Measurements from ENCODE around the gene RAD17. TPM values are rescaled to one million over a fixed set of nuclear protein-coding genes. Genes with fewer than 3 reads are reported as not detected.
A peak's percentile ranks its signal among the peaks of the same experiment; 100 is the strongest.
"Not testable (repeated sequence)": the region's sequence is repeated elsewhere in the genome, so short reads cannot be mapped to it uniquely, and the experiment has no call there.

Gene RAD17
- total and polyA plus RNA-seq, 4 donors, result 6.0 to 14.5 (median 11.8) TPM

DNA sequence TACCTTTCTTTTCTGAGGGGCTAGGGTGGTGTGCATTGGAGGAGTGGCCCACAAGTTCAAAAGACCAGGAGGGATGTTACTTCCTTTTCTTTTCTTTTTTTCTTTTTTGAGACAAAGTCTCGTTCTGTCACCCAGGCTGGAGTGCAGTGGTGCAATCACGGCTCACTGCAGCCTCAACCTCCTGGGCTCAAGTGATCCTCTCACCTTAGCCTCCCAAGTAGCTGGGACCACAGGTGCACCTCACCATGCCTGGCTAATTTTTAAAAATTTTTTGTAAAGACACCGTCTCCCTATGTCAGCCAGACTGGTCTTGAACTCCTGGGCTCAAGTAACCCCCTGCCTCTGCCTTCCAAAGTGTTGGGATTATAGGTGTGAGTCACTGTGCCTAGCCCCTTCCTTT lies 83.9 kb downstream of the RAD17 start:
- not testable (repeated sequence) for H3K9me3 ChIP-seq (ENCODE audit: control insufficient read depth in 4 of 4, low read length in 3 of 4); H3K4me3 ChIP-seq (ENCODE audit: low read depth in 1 of 3, low read length in 3 of 3); DNase-seq (ENCODE audit: low spot score); H3K9ac ChIP-seq (ENCODE audit: low read depth in 1 of 2, low read length in 2 of 2); H3K27me3 ChIP-seq (ENCODE audit: control insufficient read depth in 4 of 4, insufficient read depth in 4 of 4, low read length in 3 of 4); H3K36me3 ChIP-seq (ENCODE audit: control insufficient read depth in 4 of 4, insufficient read depth in 3 of 4, low read depth in 1 of 4, low read length in 3 of 4)
- 71% methylated on average over 3 of the region's 3 CpGs for WGBS
- peak overlapping the region; percentile 32 to 93 for H3K27ac ChIP-seq (ENCODE audit: low read depth in 1 of 2, low read length in 2 of 2)
- H3K4me1 ChIP-seq (ENCODE audit: control insufficient read depth in 4 of 4, insufficient read depth in 4 of 4, low read length in 3 of 4), result peaks cover 4 to 34% (median 20%) of the 10 kb centered on the region in 4 donors

DNA sequence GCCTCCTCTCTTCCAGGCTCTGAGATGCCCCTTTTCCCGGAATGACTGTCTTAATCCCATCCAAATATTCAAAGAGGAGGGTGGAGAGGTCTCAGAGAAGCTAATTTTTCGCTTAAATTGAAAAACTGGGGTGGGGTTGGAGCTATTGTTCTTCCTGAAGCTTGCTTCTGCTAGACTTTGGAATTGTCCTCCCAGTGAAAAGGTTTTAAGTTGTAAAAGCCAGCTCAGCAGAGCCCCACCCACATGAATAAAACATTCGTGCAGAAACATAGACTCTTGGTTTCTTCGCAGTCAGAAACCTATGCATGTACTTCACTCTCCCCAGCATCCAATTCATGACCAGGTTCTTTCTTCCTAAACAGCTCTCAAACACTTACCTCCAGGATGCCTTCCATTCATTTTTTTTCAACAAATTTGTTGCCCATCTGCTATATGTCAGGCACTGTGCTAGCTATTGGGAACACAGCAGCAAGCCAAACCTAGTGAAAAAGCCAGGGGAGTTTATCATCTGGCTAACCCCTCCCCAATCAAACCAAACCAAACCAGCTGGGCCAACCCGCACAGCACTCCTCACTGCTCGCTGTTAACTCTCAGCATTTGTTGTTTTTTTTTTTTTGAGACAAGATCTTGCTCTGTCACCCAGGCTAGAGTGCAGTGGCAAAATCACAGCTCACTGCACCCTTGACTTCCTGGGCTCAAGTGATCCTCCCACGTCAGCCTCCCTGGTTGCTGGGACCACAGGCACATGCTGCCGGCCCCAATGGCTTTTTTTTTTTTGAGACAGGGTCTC lies 85.0 kb downstream of the RAD17 start:
- 32% methylated on average over 8 of the region's 8 CpGs for WGBS
- Histone ChIP-seq H3K4me3 (ENCODE audit: low read depth in 1 of 3, low read length in 3 of 3) (peak overlapping the region in 1 of 3 donors; percentile 3), H3K9ac (ENCODE audit: low read depth in 1 of 2, low read length in 2 of 2) (peak overlapping the region; percentile 61 to 65), H3K9me3 (ENCODE audit: control insufficient read depth in 4 of 4, low read length in 3 of 4) (no peaks in the 10 kb centered on the region), H3K36me3 (ENCODE audit: control insufficient read depth in 4 of 4, insufficient read depth in 3 of 4, low read depth in 1 of 4, low read length in 3 of 4) (no peaks in the 10 kb centered on the region), H3K27me3 (ENCODE audit: control insufficient read depth in 4 of 4, insufficient read depth in 4 of 4, low read length in 3 of 4) (no peaks in the 10 kb centered on the region), H3K27ac (ENCODE audit: low read depth in 1 of 2, low read length in 2 of 2) (peak overlapping the region; percentile 82 to 86), H3K4me1 (ENCODE audit: control insufficient read depth in 4 of 4, insufficient read depth in 4 of 4, low read length in 3 of 4) (peaks cover 4 to 34% (median 20%) of the 10 kb centered on the region in 4 donors)
- TF ChIP-seq, protein P1, sequence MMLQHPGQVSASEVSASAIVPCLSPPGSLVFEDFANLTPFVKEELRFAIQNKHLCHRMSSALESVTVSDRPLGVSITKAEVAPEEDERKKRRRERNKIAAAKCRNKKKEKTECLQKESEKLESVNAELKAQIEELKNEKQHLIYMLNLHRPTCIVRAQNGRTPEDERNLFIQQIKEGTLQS (IDR thresholded peaks at IDR 0.05), result no peak
- TF ChIP-seq SP1 (IDR thresholded peaks at IDR 0.05) (peak; percentile 37), TAF1 (conservative IDR thresholded peaks at IDR 0.05) (peak; percentile 43), RXRA (IDR thresholded peaks at IDR 0.05) (peak in 1 of 2 donors; percentile 19), FOXA2 (IDR thresholded peaks at IDR 0.05) (no peak), MAX (IDR thresholded peaks at IDR 0.05) (peak; percentile 27), RAD21 (IDR thresholded peaks at IDR 0.05) (peak in 1 of 2 donors; percentile 33)
- no peak for DNase-seq (ENCODE audit: low spot score)

DNA sequence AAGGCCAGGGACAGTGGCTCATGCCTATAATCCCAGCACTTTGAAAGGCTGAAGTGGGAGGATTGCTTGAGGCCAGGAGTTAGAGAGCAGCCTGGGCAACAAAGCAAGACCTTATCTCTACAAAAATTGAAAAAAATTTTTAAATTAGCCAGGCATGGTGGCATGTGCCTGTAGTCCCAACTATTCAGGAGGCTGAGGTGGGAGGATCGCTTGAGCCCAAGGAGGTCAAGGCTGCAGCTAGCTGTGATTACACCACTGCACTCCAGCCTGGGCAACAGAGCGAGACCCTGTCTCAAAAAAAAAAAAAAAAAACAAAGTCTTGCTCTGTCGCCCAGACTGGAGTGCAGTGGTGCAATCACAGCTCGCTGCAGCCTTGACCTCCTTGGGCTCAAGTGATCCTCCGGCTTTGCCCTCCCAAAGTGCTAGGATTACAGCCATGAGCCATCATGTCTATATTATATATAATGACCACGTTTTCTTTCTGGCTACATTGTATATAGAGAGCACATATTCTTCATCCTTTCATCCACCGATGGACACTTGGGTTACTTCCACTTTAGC lies 85.9 kb downstream of the RAD17 start:
- H3K27ac ChIP-seq (ENCODE audit: low read depth in 1 of 2, low read length in 2 of 2), result peak overlapping the region; percentile 82 to 86
- 64% methylated on average over 7 of the region's 7 CpGs for WGBS

GRCh38 chr5:69462170-69462569 lies 92.6 kb downstream of the RAD17 start:
- Histone ChIP-seq H3K27ac (ENCODE audit: low read depth in 1 of 2, low read length in 2 of 2) (no peak overlapping the region), H3K36me3 (ENCODE audit: control insufficient read depth in 4 of 4, insufficient read depth in 3 of 4, low read depth in 1 of 4, low read length in 3 of 4) (no peaks in the 10 kb centered on the region), H3K4me3 (ENCODE audit: low read depth in 1 of 3, low read length in 3 of 3) (no peak overlapping the region), H3K27me3 (ENCODE audit: control insufficient read depth in 4 of 4, insufficient read depth in 4 of 4, low read length in 3 of 4) (no peaks in the 10 kb centered on the region), H3K4me1 (ENCODE audit: control insufficient read depth in 4 of 4, insufficient read depth in 4 of 4, low read length in 3 of 4) (no peaks in the 10 kb centered on the region), H3K9ac (ENCODE audit: low read depth in 1 of 2, low read length in 2 of 2) (no peak overlapping the region), H3K9me3 (ENCODE audit: control insufficient read depth in 4 of 4, low read length in 3 of 4) (no peaks in the 10 kb centered on the region)
- no peak for DNase-seq (ENCODE audit: low spot score)
- TF ChIP-seq SP1 (IDR thresholded peaks at IDR 0.05), result no peak
- TF ChIP-seq HNF4G (IDR thresholded peaks at IDR 0.05), result no peak
- no peak for TF ChIP-seq NR2F2 (IDR thresholded peaks at IDR 0.05)
- TF ChIP-seq, protein P2, sequence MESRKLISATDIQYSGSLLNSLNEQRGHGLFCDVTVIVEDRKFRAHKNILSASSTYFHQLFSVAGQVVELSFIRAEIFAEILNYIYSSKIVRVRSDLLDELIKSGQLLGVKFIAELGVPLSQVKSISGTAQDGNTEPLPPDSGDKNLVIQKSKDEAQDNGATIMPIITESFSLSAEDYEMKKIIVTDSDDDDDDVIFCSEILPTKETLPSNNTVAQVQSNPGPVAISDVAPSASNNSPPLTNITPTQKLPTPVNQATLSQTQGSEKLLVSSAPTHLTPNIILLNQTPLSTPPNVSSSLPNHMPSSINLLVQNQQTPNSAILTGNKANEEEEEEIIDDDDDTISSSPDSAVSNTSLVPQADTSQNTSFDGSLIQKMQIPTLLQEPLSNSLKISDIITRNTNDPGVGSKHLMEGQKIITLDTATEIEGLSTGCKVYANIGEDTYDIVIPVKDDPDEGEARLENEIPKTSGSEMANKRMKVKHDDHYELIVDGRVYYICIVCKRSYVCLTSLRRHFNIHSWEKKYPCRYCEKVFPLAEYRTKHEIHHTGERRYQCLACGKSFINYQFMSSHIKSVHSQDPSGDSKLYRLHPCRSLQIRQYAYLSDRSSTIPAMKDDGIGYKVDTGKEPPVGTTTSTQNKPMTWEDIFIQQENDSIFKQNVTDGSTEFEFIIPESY (IDR thresholded peaks at IDR 0.05), result no peak
- no peak for TF ChIP-seq HNF4A (conservative IDR thresholded peaks at IDR 0.05)
- no peak for TF ChIP-seq JUND (IDR thresholded peaks at IDR 0.05)
- no peak for TF ChIP-seq GABPA (IDR thresholded peaks at IDR 0.05 in 1 of 2, conservative IDR thresholded peaks at IDR 0.05 in 1 of 2)
- no peak for TF ChIP-seq MAX (IDR thresholded peaks at IDR 0.05)
- TF ChIP-seq FOXA2 (IDR thresholded peaks at IDR 0.05), result no peak
- WGBS, result 100% methylated on average over 1 of the region's 1 CpG

More for the DNA sequence above, 85.9 kb downstream of the RAD17 start:
- not testable (repeated sequence) for H3K9ac ChIP-seq (ENCODE audit: low read depth in 1 of 2, low read length in 2 of 2); H3K4me3 ChIP-seq (ENCODE audit: low read depth in 1 of 3, low read length in 3 of 3); H3K9me3 ChIP-seq (ENCODE audit: control insufficient read depth in 4 of 4, low read length in 3 of 4); H3K27me3 ChIP-seq (ENCODE audit: control insufficient read depth in 4 of 4, insufficient read depth in 4 of 4, low read length in 3 of 4); DNase-seq (ENCODE audit: low spot score); H3K36me3 ChIP-seq (ENCODE audit: control insufficient read depth in 4 of 4, insufficient read depth in 3 of 4, low read depth in 1 of 4, low read length in 3 of 4)
- peaks cover 4 to 29% (median 20%) of the 10 kb centered on the region in 4 donors for H3K4me1 ChIP-seq (ENCODE audit: control insufficient read depth in 4 of 4, insufficient read depth in 4 of 4, low read length in 3 of 4)
